ENCODE results near the gene ZNF385B. TPM values are rescaled to one million over a fixed set of nuclear protein-coding genes. Genes with fewer than 3 reads are reported as not detected.

ZNF385B gene
- total and polyA plus RNA-seq, 9 of the 15 experiments (the other 6 are each of a cell fraction or from before 2014, with no cell fraction given): 0.50 TPM; not detected in 8

DNA sequence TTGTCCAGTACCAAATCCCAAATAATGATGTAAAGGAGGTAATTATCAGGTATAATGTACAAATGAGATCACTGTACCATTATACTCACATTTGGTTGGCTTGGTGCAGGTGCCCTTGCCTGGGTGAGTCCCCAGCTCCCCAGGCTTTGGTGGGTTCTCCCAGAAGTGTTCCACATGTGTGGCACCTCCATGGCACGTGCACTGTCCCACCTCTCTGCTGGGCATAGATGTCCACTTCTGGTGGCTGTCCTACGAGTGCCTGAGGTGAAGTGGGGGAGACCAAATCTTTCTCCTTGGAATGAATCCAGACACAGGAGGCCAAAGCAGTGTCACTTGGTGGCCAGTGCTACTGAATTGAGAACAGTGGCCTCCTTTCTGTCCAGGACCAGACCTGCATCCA is 434.3 kb downstream of the ZNF385B start (continued):
- TF ChIP-seq, protein P1, sequence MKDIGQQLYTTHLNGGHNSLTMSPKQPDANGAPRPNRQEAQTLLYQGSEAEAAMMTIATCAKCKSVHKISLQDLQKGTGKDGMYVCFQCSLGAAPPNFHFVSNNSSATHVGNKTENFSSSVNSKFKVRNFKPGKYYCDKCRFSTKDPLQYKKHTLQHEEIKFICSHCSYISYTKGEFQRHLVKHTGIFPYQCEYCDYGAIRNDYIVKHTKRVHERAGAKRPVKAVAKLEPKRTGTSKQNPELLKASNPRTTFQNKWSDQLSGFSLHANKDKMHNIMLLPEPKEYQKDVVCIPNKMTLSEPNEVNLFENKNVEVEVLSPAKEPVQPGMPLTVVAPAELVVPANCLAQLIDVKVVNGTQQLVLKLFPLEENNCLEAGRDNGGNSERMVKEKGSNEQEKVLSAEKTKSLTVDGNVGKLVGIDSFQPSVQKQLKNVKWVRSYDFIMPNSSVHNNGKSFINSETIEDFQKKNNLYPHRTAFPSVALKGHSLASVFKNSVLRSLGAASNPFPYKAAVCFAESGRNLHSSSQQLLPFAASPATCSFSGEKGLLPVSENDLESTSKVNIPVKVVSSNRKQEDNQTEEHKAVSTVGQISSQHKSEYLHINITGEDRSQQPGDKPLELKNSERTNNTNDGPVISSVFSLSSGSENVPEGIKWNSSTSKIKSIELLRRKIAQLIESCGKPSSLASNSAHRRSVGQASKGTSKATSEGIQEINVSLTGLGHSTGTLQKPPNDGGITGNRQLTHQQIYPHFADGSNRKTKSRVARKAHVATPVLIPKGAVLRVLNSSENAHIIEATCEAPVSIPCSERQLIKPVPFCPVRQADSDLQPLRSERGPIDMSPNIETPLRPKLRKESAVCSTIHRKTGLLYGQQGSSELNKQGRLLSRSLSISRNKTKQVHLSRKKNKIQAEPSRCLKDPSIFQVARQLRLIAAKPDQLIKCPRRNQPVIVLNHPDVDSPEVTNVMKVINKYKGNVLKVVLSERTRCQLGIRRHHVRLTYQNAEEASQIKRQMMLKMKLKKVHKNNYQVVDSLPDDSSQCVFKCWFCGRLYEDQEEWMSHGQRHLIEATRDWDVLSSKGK (CRISPR knock-in tag; IDR thresholded peaks at IDR 0.05): no peak
- no peak for TF ChIP-seq KDM1A (IDR thresholded peaks at IDR 0.05)
- TF ChIP-seq, protein P2, sequence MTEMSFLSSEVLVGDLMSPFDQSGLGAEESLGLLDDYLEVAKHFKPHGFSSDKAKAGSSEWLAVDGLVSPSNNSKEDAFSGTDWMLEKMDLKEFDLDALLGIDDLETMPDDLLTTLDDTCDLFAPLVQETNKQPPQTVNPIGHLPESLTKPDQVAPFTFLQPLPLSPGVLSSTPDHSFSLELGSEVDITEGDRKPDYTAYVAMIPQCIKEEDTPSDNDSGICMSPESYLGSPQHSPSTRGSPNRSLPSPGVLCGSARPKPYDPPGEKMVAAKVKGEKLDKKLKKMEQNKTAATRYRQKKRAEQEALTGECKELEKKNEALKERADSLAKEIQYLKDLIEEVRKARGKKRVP (CRISPR knock-in tag; IDR thresholded peaks at IDR 0.05): no peak
- TF ChIP-seq, protein P3, sequence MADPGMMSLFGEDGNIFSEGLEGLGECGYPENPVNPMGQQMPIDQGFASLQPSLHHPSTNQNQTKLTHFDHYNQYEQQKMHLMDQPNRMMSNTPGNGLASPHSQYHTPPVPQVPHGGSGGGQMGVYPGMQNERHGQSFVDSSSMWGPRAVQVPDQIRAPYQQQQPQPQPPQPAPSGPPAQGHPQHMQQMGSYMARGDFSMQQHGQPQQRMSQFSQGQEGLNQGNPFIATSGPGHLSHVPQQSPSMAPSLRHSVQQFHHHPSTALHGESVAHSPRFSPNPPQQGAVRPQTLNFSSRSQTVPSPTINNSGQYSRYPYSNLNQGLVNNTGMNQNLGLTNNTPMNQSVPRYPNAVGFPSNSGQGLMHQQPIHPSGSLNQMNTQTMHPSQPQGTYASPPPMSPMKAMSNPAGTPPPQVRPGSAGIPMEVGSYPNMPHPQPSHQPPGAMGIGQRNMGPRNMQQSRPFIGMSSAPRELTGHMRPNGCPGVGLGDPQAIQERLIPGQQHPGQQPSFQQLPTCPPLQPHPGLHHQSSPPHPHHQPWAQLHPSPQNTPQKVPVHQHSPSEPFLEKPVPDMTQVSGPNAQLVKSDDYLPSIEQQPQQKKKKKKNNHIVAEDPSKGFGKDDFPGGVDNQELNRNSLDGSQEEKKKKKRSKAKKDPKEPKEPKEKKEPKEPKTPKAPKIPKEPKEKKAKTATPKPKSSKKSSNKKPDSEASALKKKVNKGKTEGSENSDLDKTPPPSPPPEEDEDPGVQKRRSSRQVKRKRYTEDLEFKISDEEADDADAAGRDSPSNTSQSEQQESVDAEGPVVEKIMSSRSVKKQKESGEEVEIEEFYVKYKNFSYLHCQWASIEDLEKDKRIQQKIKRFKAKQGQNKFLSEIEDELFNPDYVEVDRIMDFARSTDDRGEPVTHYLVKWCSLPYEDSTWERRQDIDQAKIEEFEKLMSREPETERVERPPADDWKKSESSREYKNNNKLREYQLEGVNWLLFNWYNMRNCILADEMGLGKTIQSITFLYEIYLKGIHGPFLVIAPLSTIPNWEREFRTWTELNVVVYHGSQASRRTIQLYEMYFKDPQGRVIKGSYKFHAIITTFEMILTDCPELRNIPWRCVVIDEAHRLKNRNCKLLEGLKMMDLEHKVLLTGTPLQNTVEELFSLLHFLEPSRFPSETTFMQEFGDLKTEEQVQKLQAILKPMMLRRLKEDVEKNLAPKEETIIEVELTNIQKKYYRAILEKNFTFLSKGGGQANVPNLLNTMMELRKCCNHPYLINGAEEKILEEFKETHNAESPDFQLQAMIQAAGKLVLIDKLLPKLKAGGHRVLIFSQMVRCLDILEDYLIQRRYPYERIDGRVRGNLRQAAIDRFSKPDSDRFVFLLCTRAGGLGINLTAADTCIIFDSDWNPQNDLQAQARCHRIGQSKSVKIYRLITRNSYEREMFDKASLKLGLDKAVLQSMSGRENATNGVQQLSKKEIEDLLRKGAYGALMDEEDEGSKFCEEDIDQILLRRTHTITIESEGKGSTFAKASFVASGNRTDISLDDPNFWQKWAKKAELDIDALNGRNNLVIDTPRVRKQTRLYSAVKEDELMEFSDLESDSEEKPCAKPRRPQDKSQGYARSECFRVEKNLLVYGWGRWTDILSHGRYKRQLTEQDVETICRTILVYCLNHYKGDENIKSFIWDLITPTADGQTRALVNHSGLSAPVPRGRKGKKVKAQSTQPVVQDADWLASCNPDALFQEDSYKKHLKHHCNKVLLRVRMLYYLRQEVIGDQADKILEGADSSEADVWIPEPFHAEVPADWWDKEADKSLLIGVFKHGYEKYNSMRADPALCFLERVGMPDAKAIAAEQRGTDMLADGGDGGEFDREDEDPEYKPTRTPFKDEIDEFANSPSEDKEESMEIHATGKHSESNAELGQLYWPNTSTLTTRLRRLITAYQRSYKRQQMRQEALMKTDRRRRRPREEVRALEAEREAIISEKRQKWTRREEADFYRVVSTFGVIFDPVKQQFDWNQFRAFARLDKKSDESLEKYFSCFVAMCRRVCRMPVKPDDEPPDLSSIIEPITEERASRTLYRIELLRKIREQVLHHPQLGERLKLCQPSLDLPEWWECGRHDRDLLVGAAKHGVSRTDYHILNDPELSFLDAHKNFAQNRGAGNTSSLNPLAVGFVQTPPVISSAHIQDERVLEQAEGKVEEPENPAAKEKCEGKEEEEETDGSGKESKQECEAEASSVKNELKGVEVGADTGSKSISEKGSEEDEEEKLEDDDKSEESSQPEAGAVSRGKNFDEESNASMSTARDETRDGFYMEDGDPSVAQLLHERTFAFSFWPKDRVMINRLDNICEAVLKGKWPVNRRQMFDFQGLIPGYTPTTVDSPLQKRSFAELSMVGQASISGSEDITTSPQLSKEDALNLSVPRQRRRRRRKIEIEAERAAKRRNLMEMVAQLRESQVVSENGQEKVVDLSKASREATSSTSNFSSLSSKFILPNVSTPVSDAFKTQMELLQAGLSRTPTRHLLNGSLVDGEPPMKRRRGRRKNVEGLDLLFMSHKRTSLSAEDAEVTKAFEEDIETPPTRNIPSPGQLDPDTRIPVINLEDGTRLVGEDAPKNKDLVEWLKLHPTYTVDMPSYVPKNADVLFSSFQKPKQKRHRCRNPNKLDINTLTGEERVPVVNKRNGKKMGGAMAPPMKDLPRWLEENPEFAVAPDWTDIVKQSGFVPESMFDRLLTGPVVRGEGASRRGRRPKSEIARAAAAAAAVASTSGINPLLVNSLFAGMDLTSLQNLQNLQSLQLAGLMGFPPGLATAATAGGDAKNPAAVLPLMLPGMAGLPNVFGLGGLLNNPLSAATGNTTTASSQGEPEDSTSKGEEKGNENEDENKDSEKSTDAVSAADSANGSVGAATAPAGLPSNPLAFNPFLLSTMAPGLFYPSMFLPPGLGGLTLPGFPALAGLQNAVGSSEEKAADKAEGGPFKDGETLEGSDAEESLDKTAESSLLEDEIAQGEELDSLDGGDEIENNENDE (IDR thresholded peaks at IDR 0.05; ENCODE audit: low read depth, low read length): no peak
- TF ChIP-seq, protein P4, sequence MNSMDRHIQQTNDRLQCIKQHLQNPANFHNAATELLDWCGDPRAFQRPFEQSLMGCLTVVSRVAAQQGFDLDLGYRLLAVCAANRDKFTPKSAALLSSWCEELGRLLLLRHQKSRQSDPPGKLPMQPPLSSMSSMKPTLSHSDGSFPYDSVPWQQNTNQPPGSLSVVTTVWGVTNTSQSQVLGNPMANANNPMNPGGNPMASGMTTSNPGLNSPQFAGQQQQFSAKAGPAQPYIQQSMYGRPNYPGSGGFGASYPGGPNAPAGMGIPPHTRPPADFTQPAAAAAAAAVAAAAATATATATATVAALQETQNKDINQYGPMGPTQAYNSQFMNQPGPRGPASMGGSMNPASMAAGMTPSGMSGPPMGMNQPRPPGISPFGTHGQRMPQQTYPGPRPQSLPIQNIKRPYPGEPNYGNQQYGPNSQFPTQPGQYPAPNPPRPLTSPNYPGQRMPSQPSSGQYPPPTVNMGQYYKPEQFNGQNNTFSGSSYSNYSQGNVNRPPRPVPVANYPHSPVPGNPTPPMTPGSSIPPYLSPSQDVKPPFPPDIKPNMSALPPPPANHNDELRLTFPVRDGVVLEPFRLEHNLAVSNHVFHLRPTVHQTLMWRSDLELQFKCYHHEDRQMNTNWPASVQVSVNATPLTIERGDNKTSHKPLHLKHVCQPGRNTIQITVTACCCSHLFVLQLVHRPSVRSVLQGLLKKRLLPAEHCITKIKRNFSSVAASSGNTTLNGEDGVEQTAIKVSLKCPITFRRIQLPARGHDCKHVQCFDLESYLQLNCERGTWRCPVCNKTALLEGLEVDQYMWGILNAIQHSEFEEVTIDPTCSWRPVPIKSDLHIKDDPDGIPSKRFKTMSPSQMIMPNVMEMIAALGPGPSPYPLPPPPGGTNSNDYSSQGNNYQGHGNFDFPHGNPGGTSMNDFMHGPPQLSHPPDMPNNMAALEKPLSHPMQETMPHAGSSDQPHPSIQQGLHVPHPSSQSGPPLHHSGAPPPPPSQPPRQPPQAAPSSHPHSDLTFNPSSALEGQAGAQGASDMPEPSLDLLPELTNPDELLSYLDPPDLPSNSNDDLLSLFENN (IDR thresholded peaks at IDR 0.05; ENCODE audit: low read depth in 2 of 2, low read length in 2 of 2): no peak
